ENCODE measurements around the gene PSD4. TPM values are rescaled to one million over a fixed set of nuclear protein-coding genes. Genes with fewer than 3 reads are reported as not detected.

The PSD4 gene
- total and polyA plus RNA-seq, 2 experiments from 2014 or later, result 15.1 to 26.5 TPM

DNA sequence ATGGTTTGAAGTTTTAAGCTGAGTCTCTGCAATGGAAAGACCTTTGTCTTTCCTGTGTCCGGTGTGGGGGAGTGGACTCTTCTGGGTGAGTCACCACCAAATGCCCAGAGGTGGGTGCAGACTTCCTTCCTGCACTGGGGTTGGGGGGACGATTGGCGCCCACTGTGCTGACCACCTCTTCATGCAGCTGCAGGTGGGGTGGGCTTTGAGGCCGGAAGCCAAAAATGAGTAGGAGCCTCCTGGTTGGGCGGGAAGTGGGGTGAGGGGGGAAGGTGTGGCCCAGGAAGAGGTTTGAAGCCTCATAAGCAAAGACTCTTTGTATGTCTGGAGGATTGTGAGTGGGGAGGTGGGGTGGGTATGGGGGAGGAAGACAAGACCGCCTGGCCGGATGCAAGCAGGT, 77.3 kb downstream of the PSD4 start:
- H2AFZ ChIP-seq, result no peak overlapping the region
- TF ChIP-seq, protein P1, sequence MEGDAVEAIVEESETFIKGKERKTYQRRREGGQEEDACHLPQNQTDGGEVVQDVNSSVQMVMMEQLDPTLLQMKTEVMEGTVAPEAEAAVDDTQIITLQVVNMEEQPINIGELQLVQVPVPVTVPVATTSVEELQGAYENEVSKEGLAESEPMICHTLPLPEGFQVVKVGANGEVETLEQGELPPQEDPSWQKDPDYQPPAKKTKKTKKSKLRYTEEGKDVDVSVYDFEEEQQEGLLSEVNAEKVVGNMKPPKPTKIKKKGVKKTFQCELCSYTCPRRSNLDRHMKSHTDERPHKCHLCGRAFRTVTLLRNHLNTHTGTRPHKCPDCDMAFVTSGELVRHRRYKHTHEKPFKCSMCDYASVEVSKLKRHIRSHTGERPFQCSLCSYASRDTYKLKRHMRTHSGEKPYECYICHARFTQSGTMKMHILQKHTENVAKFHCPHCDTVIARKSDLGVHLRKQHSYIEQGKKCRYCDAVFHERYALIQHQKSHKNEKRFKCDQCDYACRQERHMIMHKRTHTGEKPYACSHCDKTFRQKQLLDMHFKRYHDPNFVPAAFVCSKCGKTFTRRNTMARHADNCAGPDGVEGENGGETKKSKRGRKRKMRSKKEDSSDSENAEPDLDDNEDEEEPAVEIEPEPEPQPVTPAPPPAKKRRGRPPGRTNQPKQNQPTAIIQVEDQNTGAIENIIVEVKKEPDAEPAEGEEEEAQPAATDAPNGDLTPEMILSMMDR (IDR thresholded peaks at IDR 0.05; ENCODE audit: poor library complexity), result no peak
- no peak for TF ChIP-seq EZH2 (IDR thresholded peaks at IDR 0.05; ENCODE audit: borderline replicate concordance)
- TF ChIP-seq EZH2phosphoT487 (IDR thresholded peaks at IDR 0.05; ENCODE audit: low read depth, severe bottlenecking, unreplicated experiment), result no peak
- H3K79me2 ChIP-seq, result no peaks in the 10 kb centered on the region
- no peak overlapping the region for H3K4me2 ChIP-seq
- no peaks in the 10 kb centered on the region for H3K9me2 ChIP-seq (replicated peaks; ENCODE audit: insufficient read depth)
- H3K9me3 ChIP-seq (ENCODE audit: low read depth), result no peaks in the 10 kb centered on the region
- H3K4me1 ChIP-seq (ENCODE audit: insufficient read depth), result no peaks in the 10 kb centered on the region
- 94% methylated on average over 7 of the region's 7 CpGs for WGBS (ENCODE audit: low lambda C conversion rate, missing lambda C conversion rate)
- no peaks in the 10 kb centered on the region for H3K36me3 ChIP-seq (replicated peaks; ENCODE audit: insufficient read depth, low read depth)
- no peak for DNase-seq (ENCODE audit: low spot score)
- no peaks in the 10 kb centered on the region for H4K20me1 ChIP-seq (ENCODE audit: insufficient read depth, poor library complexity, severe bottlenecking)
- peaks cover 3% of the 10 kb centered on the region for H3K27me3 ChIP-seq
- H3K27ac ChIP-seq, result no peak overlapping the region
- H3K4me3 ChIP-seq, result no peak overlapping the region

DNA sequence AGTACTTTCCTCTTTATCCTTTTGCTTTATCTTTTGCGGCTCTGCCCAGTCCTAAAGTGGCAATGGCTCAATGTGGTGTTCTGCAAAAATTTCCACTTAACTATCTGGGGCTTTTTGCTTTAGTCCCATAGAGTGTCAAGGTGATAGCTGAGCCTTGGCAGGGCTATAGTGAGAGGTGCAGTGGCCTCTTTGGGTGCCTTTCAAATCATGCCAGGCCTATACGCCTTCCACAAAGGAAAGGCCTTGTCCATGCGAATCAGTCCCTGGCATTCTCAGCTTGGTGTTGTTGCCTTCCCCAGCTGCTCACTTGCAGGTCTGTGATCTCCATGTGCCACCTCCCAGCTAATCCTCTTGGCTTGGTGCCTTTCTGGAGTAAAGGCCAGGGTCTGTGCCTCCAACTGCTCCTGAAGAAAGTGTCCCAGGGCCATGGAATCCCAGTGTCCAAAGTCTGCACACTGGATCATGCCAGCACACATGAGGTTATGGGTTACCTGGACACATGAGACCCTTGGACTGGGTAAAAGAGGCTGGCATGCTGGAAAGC, 78.3 kb downstream of the PSD4 start:
- TF ChIP-seq, protein P1 (IDR thresholded peaks at IDR 0.05; ENCODE audit: poor library complexity), result no peak
- TF ChIP-seq EZH2 (IDR thresholded peaks at IDR 0.05; ENCODE audit: borderline replicate concordance) (no peak), EZH2phosphoT487 (IDR thresholded peaks at IDR 0.05; ENCODE audit: low read depth, severe bottlenecking, unreplicated experiment) (no peak)
- 97% methylated on average over 3 of the region's 3 CpGs for WGBS (ENCODE audit: low lambda C conversion rate, missing lambda C conversion rate)
- no peak overlapping the region for H3K27ac ChIP-seq

DNA sequence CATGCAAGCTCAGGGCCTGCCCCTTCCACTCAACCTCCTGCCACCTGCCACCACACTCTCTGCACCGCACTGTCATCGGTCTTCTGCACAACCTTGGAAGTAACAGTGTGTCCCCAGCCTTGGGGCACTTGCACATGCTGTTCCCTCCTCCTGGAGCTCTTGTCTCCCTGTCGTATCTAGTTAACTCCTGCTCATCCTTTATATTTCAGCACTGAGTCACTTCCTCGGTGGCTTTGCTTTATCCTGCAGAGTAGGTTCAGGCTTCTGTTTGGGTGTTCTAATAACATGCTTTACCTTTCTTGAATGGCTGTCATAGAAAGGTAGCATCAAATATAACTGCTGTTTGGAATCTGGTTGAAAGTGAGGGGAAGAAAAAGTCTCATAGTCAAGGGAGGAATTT, 79.7 kb downstream of the PSD4 start:
- Histone ChIP-seq H3K9me2 (replicated peaks; ENCODE audit: insufficient read depth) (no peaks in the 10 kb centered on the region), H3K4me3 (no peak overlapping the region), H2AFZ (no peak overlapping the region), H3K36me3 (replicated peaks; ENCODE audit: insufficient read depth, low read depth) (no peaks in the 10 kb centered on the region), H3K4me1 (ENCODE audit: insufficient read depth) (no peaks in the 10 kb centered on the region), H3K27ac (no peak overlapping the region), H3K9me3 (ENCODE audit: low read depth) (no peaks in the 10 kb centered on the region), H3K27me3 (peaks cover 3% of the 10 kb centered on the region), H3K4me2 (no peak overlapping the region), H3K79me2 (no peaks in the 10 kb centered on the region), H4K20me1 (ENCODE audit: insufficient read depth, poor library complexity, severe bottlenecking) (no peaks in the 10 kb centered on the region)
- DNase-seq (ENCODE audit: low spot score), result no peak
- TF ChIP-seq EZH2phosphoT487 (IDR thresholded peaks at IDR 0.05; ENCODE audit: low read depth, severe bottlenecking, unreplicated experiment) (no peak), EZH2 (IDR thresholded peaks at IDR 0.05; ENCODE audit: borderline replicate concordance) (no peak)
- TF ChIP-seq, protein P1 (IDR thresholded peaks at IDR 0.05; ENCODE audit: poor library complexity), result no peak
- WGBS (ENCODE audit: low lambda C conversion rate, missing lambda C conversion rate), result 88% methylated on average over 4 of the region's 4 CpGs

More for the DNA sequence above, 78.3 kb downstream of the PSD4 start:
- H3K79me2 ChIP-seq, result no peaks in the 10 kb centered on the region
- H3K9me3 ChIP-seq (ENCODE audit: low read depth), result no peaks in the 10 kb centered on the region
- no peak overlapping the region for H2AFZ ChIP-seq
- H3K4me2 ChIP-seq, result no peak overlapping the region
- H3K36me3 ChIP-seq (replicated peaks; ENCODE audit: insufficient read depth, low read depth), result no peaks in the 10 kb centered on the region
- peaks cover 3% of the 10 kb centered on the region for H3K27me3 ChIP-seq
- no peak overlapping the region for H3K4me3 ChIP-seq
- H3K4me1 ChIP-seq (ENCODE audit: insufficient read depth), result no peaks in the 10 kb centered on the region
- H3K9me2 ChIP-seq (replicated peaks; ENCODE audit: insufficient read depth), result no peaks in the 10 kb centered on the region
- DNase-seq (ENCODE audit: low spot score), result no peak
- no peaks in the 10 kb centered on the region for H4K20me1 ChIP-seq (ENCODE audit: insufficient read depth, poor library complexity, severe bottlenecking)
